HCT116 (cell line): ENCODE measurements around the gene ZBTB20. TPM values are rescaled to one million over a fixed set of nuclear protein-coding genes. Genes with fewer than 3 reads are reported as not detected.

Experiments
- ATAC-seq: fragments of 200-7000 bp; cut with Tn5 transposase; 2 replicates; pipeline ENCODE4 v1.9.1; 2020; ENCODE audit warnings: mild to moderate bottlenecking, moderate library complexity
- BruUV-seq: library from RNA; stranded (reverse); fragments of 400-500 nt; replicated peaks from 2 replicates; lab custom pipeline; 2021; lab: Mats Ljungman, UMichigan
- CTCF ChIA-PET: fragments of 300-600 bp; sonication (Branson Sonifier 250); formaldehyde crosslinking; loops from one replicate; lab custom pipeline; 2021; ENCODE audit warnings: antibody characterized with exemption; lab: Charles Lee
- POLR2A ChIA-PET: fragments of 300-600, 350-600 bp; sonication (Branson Sonifier 250); formaldehyde crosslinking; loops from one replicate; lab custom pipeline; 2021; ENCODE audit warnings: antibody characterized with exemption; lab: Charles Lee
- RAD21 ChIA-PET, 2 experiments: fragments of 300-600 bp; sonication (Branson Sonifier 250); formaldehyde crosslinking; loops; one replicate each; lab custom pipeline; 2023; ENCODE audit warnings: low total read pairs in 2 of 2; ENCODE audit not compliant: uncharacterized antibody in 2 of 2, unreplicated experiment in 2 of 2, low non-redundant PET in 1 of 2; lab: Charles Lee
- DNase-seq: peaks from one replicate; pipeline ENCODE4 v3.0.0-alpha.2; 2010; ENCODE audit warnings: low read depth, low spot score
- H2AFZ ChIP-seq: fragments of 200-600 bp; shearing (Covaris generic), sonication (generic); 2 replicates; pipeline ENCODE4 v1.6.1; 2017; ENCODE audit warnings: low read depth, mixed run types, mixed read lengths, antibody characterized with exemption, low read length; ENCODE audit not compliant: poor library complexity, severe bottlenecking
- H3K27ac ChIP-seq: 2 replicates; pipeline ENCODE4 v1.5.1; 2012; ENCODE audit warnings: low read depth, low read length
- H3K27me3 ChIP-seq: fragments of 200-600 bp; sonication (generic); 2 replicates; pipeline ENCODE4 v1.6.1; 2016; ENCODE audit warnings: mixed run types, low read length, mixed read lengths; ENCODE audit not compliant: insufficient read depth
- H3K36me3 ChIP-seq, 2 experiments: fragments of 200-500 bp in 1 of 2; fragments of 200-600 bp in 1 of 2; sonication (Bioruptor generic) in 1 of 2; sonication (generic) in 1 of 2; 2 replicates each; pipeline versions ENCODE4 v1.5.1 to v1.6.1; 2014 to 2016; ENCODE audit warnings: low read length in 2 of 2, inconsistent platforms in 1 of 2, mixed read lengths in 1 of 2, mixed run types in 1 of 2; ENCODE audit not compliant: insufficient read depth in 2 of 2, control insufficient read depth in 1 of 2
- H3K4me1 ChIP-seq, 2 experiments: fragments of 200-600 bp in 1 of 2; sonication (generic) in 1 of 2; 2 replicates each; pipeline versions ENCODE4 v1.5.1 to v1.6.1; 2012 to 2017; ENCODE audit warnings: low read length in 2 of 2, inconsistent platforms in 1 of 2, mild to moderate bottlenecking in 1 of 2, mixed read lengths in 1 of 2, mixed run types in 1 of 2, moderate library complexity in 1 of 2; ENCODE audit not compliant: insufficient read depth in 2 of 2, control insufficient read depth in 1 of 2
- H3K4me2 ChIP-seq: fragments of 200-600 bp; sonication (generic); 2 replicates; pipeline ENCODE4 v1.6.1; 2017; ENCODE audit warnings: mixed run types, low read length, mixed read lengths
- H3K4me3 ChIP-seq, 2 experiments: fragments of 200-600 bp in 1 of 2; sonication (generic) in 1 of 2; replicated peaks in 1 of 2; 2 replicates each; pipeline ENCODE4 v1.5.1; 2011 to 2016; ENCODE audit warnings: low read length in 2 of 2, control low read depth in 1 of 2, low read depth in 1 of 2, mild to moderate bottlenecking in 1 of 2, mixed read lengths in 1 of 2, mixed run types in 1 of 2
- H3K79me2 ChIP-seq: fragments of 200-600 bp; sonication (generic); 2 replicates; pipeline ENCODE4 v1.6.1; 2017; ENCODE audit warnings: mild to moderate bottlenecking, mixed run types, low read length, moderate library complexity, mixed read lengths; ENCODE audit not compliant: insufficient read depth
- H3K9ac ChIP-seq: fragments of 200-600 bp; sonication (generic); 2 replicates; pipeline ENCODE4 v1.6.1; 2016; ENCODE audit warnings: low read length, mixed read lengths
- H3K9me2 ChIP-seq: fragments of 200-600 bp; sonication (generic), shearing (Covaris generic); 2 replicates; pipeline ENCODE4 v1.6.1; 2017; ENCODE audit warnings: mixed run types, mild to moderate bottlenecking, moderate library complexity; ENCODE audit not compliant: insufficient read depth
- H3K9me3 ChIP-seq, 2 experiments: fragments of 200-500 bp in 1 of 2; fragments of 200-600 bp in 1 of 2; sonication (Bioruptor generic) in 1 of 2; sonication (generic) in 1 of 2; 2 replicates each; pipeline ENCODE4 v1.6.1; 2014 to 2017; ENCODE audit warnings: low read length in 2 of 2, mixed read lengths in 2 of 2, inconsistent platforms in 1 of 2, low read depth in 1 of 2, mild to moderate bottlenecking in 1 of 2, mixed run types in 1 of 2, moderate library complexity in 1 of 2; ENCODE audit not compliant: control insufficient read depth in 1 of 2, insufficient read depth in 1 of 2
- H4K20me1 ChIP-seq: fragments of 200-600 bp; sonication (generic), shearing (Covaris generic); 2 replicates; pipeline ENCODE4 v1.6.1; 2017; ENCODE audit warnings: mixed run types, mild to moderate bottlenecking, moderate library complexity; ENCODE audit not compliant: insufficient read depth
- CEBPB ChIP-seq: IDR thresholded peaks from 2 replicates; pipeline ENCODE4 v1.6.1; 2012; ENCODE audit warnings: low read depth
- EGR1 ChIP-seq: IDR thresholded peaks from 2 replicates; pipeline ENCODE4 v1.6.1; 2012; ENCODE audit warnings: low read depth
- ELF1 ChIP-seq: IDR thresholded peaks from 2 replicates; pipeline ENCODE4 v1.6.1; 2012; ENCODE audit warnings: low read depth, borderline replicate concordance
- EZH2 ChIP-seq: fragments of 200-600 bp; sonication (generic); IDR thresholded peaks from 2 replicates; pipeline ENCODE4 v1.6.1; 2017; ENCODE audit warnings: antibody characterized with exemption, mixed run types
- EZH2phosphoT487 ChIP-seq: fragments of 200-600 bp; IDR thresholded peaks from 2 replicates; pipeline ENCODE4 v1.6.1; 2018; ENCODE audit warnings: antibody characterized with exemption, borderline replicate concordance
- FOSL1 ChIP-seq: IDR thresholded peaks from 2 replicates; pipeline ENCODE4 v1.6.1; 2012; ENCODE audit warnings: low read depth
- RAD21 ChIP-seq: IDR thresholded peaks from 2 replicates; pipeline ENCODE4 v1.6.1; 2012; ENCODE audit warnings: low read depth, mild to moderate bottlenecking
- SIN3A ChIP-seq: IDR thresholded peaks from 2 replicates; pipeline ENCODE4 v1.6.1; 2012; ENCODE audit warnings: low read depth
- SP1 ChIP-seq: IDR thresholded peaks from 2 replicates; pipeline ENCODE4 v1.6.1; 2012; ENCODE audit warnings: low read depth
- SRF ChIP-seq: IDR thresholded peaks from 2 replicates; pipeline ENCODE4 v1.6.1; 2012; ENCODE audit warnings: low read depth
- TCF7L2 ChIP-seq: IDR thresholded peaks from 2 replicates; pipeline ENCODE4 v1.7.0; 2011; ENCODE audit warnings: borderline replicate concordance, inconsistent platforms; ENCODE audit not compliant: insufficient read depth, insufficient read length; ENCODE audit errors: extremely low read depth
- YY1 ChIP-seq: IDR thresholded peaks from 2 replicates; pipeline ENCODE4 v1.6.1; 2011; ENCODE audit warnings: low read length, low read depth, moderate library complexity, mild to moderate bottlenecking; ENCODE audit not compliant: insufficient replicate concordance; ENCODE audit errors: extremely low read depth
- ZNF274 ChIP-seq: fragments of 200-500 bp; sonication (Bioruptor generic); IDR thresholded peaks from 2 replicates; pipeline ENCODE4 v1.6.1; 2014; ENCODE audit warnings: mild to moderate bottlenecking, low read depth, low read length, inconsistent platforms
- intact Hi-C: fragments of 100-400 bp; cut with micrococcal nuclease; formaldehyde crosslinking; loops from 2 replicates; pipeline ENCODE4 v1.10.0; 2022
- total RNA-seq: library from RNA; stranded (reverse); gene quantifications from one replicate; pipeline ENCODE4 v1.2.1, GENCODE V29; 2021; ENCODE audit not compliant: unreplicated experiment
- TF ChIP-seq, protein P1 (sequence below): IDR thresholded peaks from 2 replicates; pipeline ENCODE4 v1.6.1; 2012
- TF ChIP-seq, protein P2 (sequence below): IDR thresholded peaks from 2 replicates; pipeline ENCODE4 v1.6.1; 2012
- TF ChIP-seq, protein P3 (sequence below), 3 experiments: fragments of 200-600 bp in 1 of 3; sonication (generic) in 1 of 3; IDR thresholded peaks in 2 of 3; conservative IDR thresholded peaks in 1 of 3; 2 replicates each; pipeline ENCODE4 v1.5.1; 2012 to 2017; ENCODE audit warnings: low read depth in 2 of 3, low read length in 2 of 3, antibody characterized with exemption in 1 of 3, borderline replicate concordance in 1 of 3, control low read depth in 1 of 3, mild to moderate bottlenecking in 1 of 3, mixed read lengths in 1 of 3, mixed run types in 1 of 3, moderate library complexity in 1 of 3; ENCODE audit not compliant: insufficient read depth in 1 of 3
- TF ChIP-seq, protein P4 (sequence below): IDR thresholded peaks from 2 replicates; pipeline ENCODE4 v1.6.1; 2011; ENCODE audit warnings: mild to moderate bottlenecking, low read length, moderate library complexity; ENCODE audit not compliant: insufficient replicate concordance; ENCODE audit errors: extremely low read depth

ZBTB20 gene
- total RNA-seq, 1 experiment from 2014 or later = 42.1 TPM

DNA sequence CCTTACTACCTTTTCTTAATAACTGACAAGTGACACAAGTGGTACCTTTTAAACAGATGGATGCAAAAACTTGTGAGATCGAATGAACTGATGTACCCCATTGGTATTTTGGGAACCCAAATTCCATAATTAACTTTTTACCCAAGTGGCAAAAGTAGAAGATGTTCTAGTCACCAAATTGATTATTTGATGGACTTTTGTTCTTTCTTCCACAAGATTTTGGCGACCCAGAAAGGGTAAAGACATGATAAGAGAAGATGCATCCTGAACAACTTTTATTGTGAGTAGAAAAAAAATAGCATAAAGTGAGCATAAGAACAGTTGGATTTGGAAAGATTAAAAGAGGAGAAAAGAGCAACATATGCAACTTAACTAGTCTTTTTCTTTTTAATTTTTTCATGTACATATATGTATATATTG lies 693.7 kb downstream of the ZBTB20 start:
- Histone ChIP-seq H3K9me3 (no peaks in the 10 kb centered on the region), H3K9ac (no peak overlapping the region), H3K27ac (no peak overlapping the region), H3K9me2 (no peaks in the 10 kb centered on the region), H2AFZ (no peak overlapping the region), H3K4me1 (peaks cover 9 to 12% of the 10 kb centered on the region in 2 experiments; a peak in 2 of 4 replicates), H3K4me2 (no peak overlapping the region)
- POLR2A ChIA-PET = interaction anchor here (1.2 kb wide), 1 partner anchor 40 kb away, joined by 3 read pairs; no protein-coding TSS in a partner anchor
- ATAC-seq = no peak
- intact Hi-C loops = no loop called here
- TF ChIP-seq TCF7L2 (no peak), SP1 (no peak), EZH2phosphoT487 (no peak), YY1 (no peak), EGR1 (no peak), CEBPB (no peak), ELF1 (no peak), SRF (no peak), FOSL1 (no peak), RAD21 (no peak), EZH2 (no peak), SIN3A (no peak), ZNF274 (no peak)
- TF ChIP-seq, protein P1, sequence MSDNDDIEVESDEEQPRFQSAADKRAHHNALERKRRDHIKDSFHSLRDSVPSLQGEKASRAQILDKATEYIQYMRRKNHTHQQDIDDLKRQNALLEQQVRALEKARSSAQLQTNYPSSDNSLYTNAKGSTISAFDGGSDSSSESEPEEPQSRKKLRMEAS = no peak
- TF ChIP-seq, protein P2, sequence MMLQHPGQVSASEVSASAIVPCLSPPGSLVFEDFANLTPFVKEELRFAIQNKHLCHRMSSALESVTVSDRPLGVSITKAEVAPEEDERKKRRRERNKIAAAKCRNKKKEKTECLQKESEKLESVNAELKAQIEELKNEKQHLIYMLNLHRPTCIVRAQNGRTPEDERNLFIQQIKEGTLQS = no peak
- TF ChIP-seq, protein P3, sequence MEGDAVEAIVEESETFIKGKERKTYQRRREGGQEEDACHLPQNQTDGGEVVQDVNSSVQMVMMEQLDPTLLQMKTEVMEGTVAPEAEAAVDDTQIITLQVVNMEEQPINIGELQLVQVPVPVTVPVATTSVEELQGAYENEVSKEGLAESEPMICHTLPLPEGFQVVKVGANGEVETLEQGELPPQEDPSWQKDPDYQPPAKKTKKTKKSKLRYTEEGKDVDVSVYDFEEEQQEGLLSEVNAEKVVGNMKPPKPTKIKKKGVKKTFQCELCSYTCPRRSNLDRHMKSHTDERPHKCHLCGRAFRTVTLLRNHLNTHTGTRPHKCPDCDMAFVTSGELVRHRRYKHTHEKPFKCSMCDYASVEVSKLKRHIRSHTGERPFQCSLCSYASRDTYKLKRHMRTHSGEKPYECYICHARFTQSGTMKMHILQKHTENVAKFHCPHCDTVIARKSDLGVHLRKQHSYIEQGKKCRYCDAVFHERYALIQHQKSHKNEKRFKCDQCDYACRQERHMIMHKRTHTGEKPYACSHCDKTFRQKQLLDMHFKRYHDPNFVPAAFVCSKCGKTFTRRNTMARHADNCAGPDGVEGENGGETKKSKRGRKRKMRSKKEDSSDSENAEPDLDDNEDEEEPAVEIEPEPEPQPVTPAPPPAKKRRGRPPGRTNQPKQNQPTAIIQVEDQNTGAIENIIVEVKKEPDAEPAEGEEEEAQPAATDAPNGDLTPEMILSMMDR (IDR thresholded peaks at IDR 0.05 in 2 of 3, conservative IDR thresholded peaks at IDR 0.05 in 1 of 3; ENCODE audit: borderline replicate concordance in 1 of 3, insufficient read depth in 1 of 3, low read depth in 2 of 3, low read length in 2 of 3) = no peak
- TF ChIP-seq, protein P4, sequence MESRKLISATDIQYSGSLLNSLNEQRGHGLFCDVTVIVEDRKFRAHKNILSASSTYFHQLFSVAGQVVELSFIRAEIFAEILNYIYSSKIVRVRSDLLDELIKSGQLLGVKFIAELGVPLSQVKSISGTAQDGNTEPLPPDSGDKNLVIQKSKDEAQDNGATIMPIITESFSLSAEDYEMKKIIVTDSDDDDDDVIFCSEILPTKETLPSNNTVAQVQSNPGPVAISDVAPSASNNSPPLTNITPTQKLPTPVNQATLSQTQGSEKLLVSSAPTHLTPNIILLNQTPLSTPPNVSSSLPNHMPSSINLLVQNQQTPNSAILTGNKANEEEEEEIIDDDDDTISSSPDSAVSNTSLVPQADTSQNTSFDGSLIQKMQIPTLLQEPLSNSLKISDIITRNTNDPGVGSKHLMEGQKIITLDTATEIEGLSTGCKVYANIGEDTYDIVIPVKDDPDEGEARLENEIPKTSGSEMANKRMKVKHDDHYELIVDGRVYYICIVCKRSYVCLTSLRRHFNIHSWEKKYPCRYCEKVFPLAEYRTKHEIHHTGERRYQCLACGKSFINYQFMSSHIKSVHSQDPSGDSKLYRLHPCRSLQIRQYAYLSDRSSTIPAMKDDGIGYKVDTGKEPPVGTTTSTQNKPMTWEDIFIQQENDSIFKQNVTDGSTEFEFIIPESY = no peak
- TF ChIP-seq, all 23 proteins: peak for 0
- Histone ChIP-seq H4K20me1 (peaks cover 3% of the 10 kb centered on the region; the same call in 1 of the 2 replicates), H3K27me3 (no peaks in the 10 kb centered on the region), H3K4me3 (no peak overlapping the region), H3K36me3 (no peaks in the 10 kb centered on the region), H3K79me2 (peaks cover 95% of the 10 kb centered on the region)
- RAD21 ChIA-PET = no interaction called here
- CTCF ChIA-PET = interaction anchor here (1.6 kb wide), 1 partner anchor 34 kb away, joined by 5 read pairs; no protein-coding TSS in a partner anchor
- no TSS peak for BruUV-seq
- no peak for DNase-seq
